IMR-90 (cell line): ENCODE data around the gene ZNF48.

Experiments used
- CTCF ChIP-seq: conservative IDR thresholded peaks from 2 replicates; pipeline ENCODE4 v1.5.1; 2012; ENCODE audit warnings: mild to moderate bottlenecking, low read depth, low read length, improper control_type of control experiment
- MAZ ChIP-seq: IDR thresholded peaks from 2 replicates; pipeline ENCODE4 v1.6.1; 2012; ENCODE audit warnings: low read depth, mild to moderate bottlenecking, low read length, improper control_type of control experiment, moderate library complexity, borderline replicate concordance
- RAD21 ChIP-seq: IDR thresholded peaks from 2 replicates; pipeline ENCODE4 v1.6.1; 2012; ENCODE audit warnings: low read length, improper control_type of control experiment
- RCOR1 ChIP-seq: IDR thresholded peaks from 2 replicates; pipeline ENCODE4 v1.6.1; 2012; ENCODE audit warnings: mild to moderate bottlenecking, low read length, improper control_type of control experiment; ENCODE audit not compliant: insufficient replicate concordance
- RFX5 ChIP-seq: IDR thresholded peaks from 2 replicates; pipeline ENCODE4 v1.8.0; 2012; ENCODE audit warnings: low read depth, mild to moderate bottlenecking, low read length, moderate library complexity

DNA sequence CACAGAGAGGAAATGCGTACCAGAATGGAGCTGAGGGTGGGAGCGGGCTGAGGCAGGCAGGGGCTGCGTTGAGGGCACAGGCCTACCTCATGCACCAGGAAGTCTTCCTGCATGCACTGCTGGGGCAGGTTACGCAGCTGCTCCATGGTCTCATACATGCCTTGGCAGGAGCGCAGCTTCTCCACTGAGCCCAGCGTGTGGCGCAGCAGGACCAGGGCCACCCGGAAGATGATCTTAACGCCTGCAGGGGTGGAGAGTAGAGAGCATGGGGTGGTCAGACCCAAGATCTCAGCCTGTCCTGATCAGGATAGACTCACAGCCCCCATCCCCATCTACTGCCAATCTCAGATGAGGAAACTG lies 36.7 kb upstream of the ZNF48 start:
- TF ChIP-seq RCOR1 (no peak), CTCF (no peak), RAD21 (no peak), RFX5 (no peak), MAZ (no peak)
